Activated naive CD4-positive, alpha-beta T cell (primary cell): Measurements from ENCODE around the gene TUT1.
"Not testable (repeated sequence)": the region's sequence is repeated elsewhere in the genome, so short reads cannot be mapped to it uniquely, and the experiment has no call there.

Experiments
- DNase-seq, 4 experiments: peaks; one replicate each; lab custom pipeline; 2025; lab: John Stamatoyannopoulos, UW

Gene TUT1

DNA sequence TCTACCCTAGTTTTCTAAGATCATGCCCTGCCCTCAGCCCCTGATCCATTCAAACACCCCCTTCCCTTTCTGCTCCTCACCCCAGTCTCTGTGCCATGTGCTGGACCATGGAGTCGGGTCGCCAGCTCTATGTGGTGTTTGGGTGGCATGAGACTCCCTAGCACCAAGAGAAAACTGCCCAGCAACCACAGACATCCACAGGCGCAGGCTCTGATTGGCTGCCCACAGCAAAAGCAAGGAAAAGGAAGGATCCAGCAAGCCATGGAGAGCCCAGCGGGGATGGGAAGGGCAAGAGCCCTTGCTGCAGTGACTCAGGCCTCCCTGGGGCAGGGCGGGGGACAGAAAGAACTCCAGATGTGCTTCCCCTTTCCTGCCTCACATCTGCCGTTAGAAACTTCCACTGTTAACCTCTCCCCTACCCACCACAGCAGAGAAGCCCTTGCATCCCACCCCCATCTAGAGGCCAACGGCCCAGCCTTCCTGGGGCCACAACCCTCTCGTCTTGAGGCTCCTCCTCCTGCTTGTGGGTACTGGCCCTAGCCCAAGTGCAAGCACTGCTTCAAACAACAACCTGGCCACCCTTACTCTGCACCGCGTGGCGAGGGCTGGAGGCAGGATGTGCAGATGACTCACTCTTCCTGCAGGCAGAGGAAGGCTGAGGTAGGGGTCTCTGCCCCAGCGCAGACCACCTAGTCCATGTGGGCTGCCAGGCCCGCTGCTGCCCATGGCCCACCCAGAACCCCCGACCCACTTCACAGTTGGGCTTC, 35.0 kb downstream of the TUT1 start:
- DNase-seq = peak in 2 of 4 experiments; percentile 64 to 73

DNA sequence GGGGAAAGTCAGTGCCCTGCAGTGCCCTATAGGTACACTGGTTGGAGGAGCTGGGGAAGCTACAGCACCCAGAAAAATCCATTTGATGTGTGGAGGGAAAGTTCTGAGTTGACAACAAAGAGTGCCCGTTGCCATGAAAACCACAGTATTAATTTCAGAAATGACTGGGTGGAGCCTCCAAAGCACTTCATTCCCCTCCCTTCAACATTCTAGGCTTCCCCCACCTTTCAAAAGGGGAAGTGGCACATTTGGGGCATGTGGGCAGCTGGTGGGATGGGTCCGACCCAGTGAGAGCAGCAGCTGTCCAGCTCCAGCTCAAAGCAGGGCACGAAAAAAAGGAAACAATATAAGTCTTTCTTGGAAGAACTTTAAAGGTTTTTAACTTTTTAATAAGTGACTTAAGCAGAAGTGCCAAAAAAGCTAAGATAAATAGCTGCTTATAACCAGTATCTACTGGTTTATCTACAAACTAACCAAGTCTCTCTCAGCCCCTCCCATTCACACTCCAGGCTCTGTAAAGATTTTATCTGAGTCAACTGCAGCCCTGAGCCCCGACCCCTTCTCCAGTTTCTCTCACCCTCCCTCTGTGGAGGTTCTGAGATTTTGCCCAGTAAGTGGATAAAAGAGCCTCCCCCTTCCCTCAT, 35.7 kb downstream of the TUT1 start:
- peak in 1 of 4 experiments; percentile 25 for DNase-seq

DNA sequence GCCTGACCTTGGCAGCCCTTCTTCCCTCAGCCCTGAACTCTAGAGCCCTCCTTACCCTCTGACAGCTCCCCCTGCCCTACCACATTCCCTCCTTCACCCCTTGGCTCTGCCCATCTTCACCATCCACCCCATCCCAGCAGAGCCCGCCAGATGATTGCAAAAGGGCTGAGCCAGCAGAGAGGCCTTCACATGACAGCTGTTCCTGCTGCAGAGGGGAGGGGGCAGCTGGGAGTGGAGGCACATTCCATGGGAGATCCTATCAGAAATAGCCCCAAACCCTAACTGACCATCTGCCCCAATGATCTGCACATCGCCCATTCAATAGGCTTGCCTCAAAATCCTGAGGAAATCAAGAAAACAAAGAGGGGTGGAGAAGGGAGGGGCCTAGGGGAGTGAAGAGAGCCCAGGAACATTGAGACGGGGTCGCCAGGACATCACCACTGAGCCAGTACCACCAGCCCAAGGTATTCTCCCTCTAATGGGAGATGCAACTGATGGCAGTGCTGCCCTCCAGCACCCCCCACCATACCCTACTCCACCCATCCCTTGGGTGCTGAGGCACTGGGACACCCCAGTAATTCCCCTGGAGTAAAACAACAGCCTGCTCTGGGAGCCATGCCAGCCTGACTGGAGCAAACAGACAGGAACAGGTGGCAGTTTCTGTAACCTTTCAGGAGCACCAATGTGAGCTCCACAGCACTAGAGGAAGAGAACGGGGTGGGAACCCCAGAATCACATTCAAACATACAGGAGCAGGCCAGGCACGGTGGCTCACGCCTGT, 36.7 kb downstream of the TUT1 start:
- DNase-seq = no peak

DNA sequence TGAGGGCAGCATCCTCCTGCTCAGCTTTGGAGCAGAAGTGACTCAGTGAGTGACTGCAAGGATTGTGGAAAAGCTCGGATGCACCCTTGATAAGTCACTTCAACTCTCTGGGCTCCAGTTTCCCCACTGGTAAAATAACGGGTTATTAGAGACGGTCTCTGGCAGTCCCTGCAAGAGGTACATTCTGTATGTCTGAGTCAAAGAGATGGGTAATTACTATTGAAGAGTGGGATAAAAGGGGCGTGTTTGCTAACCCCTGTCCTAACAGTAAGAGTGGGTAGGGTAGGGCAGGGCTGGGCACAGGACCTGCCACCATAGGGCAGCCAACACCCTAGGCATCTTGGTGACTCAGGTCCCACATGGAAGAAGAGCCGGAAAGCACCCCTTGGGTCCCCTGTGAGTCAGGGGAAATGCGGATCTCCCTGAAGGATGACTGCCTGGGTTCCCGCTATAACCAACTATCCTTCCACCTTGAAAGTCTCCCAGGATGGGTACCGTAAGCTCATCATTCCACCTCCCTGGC, 37.4 kb downstream of the TUT1 start:
- DNase-seq = no peak

DNA sequence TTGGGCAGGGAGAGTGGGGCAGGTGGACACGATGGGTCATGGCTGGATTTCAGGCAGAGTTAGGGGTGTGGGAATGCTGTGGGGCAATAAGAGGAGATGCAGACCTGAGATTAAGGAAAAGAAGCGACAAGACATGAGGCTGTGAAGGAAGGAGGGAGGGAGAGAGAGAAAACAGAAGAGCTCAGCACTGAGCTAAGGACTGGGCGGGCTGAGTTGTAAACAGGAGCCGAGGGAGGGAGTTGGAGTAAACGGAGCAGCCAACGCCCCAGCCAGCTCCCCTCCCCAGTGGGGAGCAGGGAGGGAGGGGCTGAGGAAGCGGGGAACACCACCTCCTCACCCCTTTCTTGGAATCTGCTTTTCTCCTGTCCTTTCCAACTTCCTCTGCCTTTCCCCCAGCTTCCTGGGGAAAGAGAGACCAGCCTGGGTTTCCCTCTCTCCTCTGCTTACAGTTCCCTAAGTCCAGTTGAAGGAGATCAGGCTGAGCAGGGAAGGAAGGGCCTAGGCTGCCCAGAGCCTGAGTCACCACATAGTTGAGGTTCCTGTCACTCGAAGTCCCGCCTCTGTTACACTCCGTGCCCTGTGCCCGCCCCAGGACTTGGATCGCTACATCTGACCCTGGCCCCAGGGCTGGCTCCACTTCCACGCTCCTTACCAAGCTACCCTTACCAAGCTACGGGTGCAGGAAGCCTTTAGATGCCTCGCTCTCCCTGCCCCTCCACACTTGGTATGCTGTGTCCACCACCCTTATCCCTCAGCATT, 38.1 kb downstream of the TUT1 start:
- DNase-seq = peak in 2 of 4 experiments; percentile 33 to 46

DNA sequence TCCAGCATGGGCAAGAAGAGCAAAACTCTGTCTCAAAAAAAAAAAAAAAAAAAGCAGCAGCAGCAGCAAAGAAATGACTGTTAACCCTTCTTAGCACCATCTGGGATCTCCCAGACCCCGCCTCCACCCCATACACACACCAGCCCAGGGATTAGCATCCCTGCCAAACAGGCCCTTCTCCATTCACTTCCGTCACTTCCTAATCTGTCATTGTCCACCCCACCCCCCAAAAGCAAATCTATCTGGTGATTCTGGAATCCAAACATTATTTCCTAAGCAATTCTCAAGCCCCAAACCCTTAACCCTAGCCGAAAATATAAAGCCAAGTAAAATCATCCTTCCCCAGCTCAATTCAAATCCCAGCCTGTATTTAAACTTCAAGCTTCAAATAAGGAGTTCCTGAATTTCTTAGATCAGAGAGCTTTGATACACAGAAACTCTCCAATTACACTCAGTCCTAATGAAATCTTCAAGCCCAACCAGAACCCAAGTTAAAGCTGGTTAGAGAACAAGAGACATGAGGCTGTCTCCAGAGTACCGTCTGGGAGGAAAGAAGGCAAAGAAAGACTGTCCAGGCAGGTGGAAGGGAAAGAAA, 38.7 kb downstream of the TUT1 start:
- DNase-seq = no peak

DNA sequence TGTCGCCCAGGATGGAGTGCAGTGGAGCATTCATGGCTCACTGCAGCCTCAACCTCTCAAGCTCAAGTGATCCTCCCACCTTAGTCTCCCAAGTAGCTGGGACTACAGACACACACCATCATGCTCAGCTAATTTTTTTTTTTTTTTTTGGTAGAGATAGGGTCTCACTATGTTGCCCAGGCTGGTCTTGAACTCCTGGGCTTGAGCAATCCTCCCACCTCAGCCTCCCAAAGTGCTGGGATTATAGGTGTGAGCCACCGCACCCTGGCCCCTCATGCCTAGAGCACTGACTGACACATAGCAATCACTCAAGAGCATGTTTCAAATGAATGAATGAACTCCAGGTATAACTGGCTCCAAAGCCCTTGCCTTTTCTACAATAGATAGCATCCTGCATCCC, 40.8 kb downstream of the TUT1 start:
- not testable (repeated sequence) for DNase-seq

DNA sequence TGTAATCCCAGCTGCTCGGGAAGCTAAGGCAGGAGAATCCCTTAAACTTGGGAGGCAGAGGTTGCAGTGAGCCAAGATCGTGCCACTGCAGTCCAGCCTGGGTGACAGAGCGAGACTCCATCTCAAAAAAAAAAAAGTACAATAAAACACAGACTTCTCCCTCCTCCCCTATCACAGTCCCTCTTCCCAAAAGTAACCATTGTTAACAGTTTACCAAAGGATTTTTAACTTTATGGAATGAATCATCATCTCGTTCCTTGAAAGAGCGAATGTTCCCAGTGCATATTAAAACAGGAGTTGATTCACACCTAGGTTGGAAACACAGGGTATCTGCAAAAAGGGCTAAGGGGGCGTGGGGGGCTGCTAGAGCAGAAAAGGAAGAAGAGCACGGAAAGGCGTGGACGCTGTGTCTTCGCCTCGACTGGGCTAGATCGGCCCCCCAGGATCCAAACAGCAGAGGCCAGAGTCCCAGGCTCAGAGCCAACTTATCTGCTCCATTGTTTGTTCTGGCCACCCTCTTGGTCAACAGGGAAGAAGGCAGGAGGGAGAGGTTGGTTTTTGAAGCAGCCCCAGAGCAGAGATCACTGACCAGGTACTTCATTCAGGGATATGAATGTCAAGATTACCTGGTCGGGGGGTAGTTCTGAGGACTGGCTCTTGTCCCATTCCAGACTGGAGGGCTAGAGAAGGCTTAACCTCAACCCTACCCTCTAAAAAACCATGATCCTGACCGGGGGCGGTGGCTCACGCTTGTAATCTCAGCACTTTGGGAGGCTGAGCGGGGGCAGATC, 42.6 kb downstream of the TUT1 start:
- DNase-seq = no peak

DNA sequence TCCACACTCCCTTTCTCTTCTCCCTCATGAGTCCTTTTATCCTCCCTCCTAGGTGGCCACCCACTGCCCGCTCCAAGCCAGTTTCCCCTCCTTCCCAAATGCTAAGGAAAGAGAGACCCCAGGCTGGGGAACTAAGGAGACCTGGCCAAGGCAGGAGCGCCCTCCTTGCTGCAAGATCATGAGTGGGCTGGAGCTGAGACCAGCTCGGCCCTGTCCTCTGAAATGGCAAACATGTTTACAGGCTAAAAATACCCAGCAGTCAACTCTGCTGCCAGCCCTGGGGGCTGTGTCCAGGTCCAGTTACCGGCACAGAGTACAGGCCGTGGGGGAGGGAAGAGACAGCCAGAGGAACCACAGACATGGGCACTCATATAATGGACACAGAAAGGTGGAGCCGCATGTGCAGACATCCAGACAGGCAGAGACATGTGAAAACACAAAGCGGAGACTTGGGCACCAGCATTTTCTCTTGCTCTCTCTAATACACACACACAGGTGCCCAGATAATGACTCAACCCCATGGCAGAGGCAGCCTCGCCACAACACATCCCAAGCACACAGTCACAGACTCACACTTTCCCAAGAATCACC, 43.5 kb downstream of the TUT1 start:
- no peak for DNase-seq

DNA sequence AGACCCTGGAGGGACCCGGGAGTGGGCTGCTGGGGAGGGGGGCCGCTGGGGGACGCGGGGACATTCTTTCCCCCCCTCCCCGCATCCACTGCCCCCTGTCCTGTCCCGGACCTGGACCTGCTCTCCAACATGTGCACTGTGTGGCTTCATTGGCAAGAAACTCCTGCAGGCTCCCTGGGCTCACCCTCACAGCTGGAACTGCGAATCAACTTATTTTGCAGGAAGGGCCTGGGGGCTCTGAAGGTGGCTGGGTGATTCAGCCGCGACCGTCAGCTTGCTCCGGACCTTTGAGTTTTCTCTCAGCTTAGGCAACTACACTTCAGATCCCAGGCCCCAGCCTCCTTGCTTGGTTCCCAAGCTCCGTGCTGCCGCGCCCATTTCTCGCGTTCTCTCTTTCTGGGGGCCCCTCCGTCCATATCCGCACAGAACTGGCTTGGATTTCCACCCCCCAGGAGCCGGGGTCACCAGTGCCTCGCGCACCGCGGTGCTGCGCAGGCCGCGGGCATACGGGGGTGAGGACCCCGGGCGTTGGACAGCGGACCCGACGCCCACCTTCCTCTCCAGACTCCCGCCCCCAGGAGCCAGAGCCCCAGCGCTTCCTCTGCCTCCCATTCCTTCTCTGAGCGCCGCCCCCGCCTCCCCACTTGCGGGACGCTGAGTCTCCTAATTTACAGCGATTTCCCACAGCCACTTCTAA, 44.2 kb downstream of the TUT1 start:
- no peak for DNase-seq

DNA sequence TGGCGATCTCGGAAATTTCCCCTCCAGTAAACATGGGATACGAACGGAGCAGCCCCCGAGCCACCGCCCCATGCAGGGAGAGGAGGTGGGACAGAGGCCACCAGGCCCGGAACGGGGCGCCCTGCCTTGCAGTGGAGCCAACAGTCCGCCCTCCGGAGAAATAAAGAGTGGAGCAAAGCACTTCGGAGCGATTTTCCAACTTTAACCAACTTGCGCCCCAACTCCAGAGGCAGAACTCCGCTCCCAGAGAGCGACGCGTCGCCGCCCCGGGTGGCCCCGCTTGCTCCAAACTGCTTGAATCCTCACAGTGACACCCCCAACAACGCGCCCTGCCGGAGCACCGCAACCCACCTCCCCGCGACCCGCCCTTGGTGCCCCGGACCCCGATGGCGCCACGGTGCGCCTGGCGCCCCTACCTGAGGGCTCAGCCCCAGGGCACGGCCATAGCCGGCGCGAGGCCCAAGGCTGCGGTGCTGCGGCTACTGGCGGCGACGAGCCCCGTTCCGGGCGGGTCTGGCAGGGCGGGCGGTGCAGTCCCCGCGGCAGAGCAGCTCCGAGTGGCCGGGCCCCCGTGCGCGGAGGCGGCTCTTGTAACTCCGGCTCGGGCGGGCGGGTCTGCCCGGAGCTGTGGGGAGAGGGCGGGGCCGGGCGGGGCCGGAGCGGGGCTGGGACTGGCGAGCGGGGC, 44.9 kb downstream of the TUT1 start, which contains the start of gene AHNAK:
Gene AHNAK, minus strand, starts transcription at position 563 of the 685 bp plus-strand sequence. CDS start 10,708 bp downstream, outside the sequence.
- peak in 2 of 4 experiments; percentile 37 to 51 for DNase-seq

DNA sequence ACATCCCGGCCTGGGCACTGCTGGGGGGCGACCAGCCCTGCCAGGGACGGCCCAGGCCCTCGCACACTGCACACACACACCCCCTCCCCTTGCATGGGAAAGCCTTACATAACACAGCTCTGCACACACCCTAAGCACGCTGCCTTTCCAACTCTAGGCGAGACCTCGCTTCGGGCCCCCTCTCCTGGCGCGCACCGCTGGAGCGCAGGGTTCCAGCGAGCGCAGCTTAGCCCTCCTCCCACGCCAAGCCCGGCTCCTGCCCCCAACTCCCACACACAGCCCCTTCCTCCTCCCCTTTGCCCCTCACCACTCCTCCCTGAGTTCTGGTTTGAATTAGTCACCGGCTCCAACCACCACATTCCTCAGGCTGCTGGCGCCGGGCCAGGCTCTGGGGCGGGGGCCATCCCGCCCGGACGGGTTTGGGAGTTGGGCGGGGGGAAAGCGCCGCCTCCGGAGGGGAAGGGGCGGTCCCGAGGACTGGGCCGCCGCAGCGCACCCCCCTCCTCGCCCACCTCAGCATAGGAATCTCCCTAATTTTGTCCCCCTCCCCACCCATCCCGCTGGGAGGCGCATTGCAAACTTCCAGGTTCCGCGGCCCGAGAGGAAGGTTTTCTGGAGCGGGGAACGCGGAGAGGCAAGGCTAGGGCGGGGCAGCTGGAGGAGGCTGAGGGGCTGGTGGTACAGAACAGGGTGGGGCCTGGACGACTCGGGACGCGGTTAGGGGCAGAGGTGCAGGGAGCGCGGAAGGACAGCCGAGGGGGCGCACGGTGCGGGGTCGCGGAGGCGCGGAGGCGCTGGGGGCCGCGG, 45.7 kb downstream of the TUT1 start:
- DNase-seq = peak in 1 of 4 experiments; percentile 37

DNA sequence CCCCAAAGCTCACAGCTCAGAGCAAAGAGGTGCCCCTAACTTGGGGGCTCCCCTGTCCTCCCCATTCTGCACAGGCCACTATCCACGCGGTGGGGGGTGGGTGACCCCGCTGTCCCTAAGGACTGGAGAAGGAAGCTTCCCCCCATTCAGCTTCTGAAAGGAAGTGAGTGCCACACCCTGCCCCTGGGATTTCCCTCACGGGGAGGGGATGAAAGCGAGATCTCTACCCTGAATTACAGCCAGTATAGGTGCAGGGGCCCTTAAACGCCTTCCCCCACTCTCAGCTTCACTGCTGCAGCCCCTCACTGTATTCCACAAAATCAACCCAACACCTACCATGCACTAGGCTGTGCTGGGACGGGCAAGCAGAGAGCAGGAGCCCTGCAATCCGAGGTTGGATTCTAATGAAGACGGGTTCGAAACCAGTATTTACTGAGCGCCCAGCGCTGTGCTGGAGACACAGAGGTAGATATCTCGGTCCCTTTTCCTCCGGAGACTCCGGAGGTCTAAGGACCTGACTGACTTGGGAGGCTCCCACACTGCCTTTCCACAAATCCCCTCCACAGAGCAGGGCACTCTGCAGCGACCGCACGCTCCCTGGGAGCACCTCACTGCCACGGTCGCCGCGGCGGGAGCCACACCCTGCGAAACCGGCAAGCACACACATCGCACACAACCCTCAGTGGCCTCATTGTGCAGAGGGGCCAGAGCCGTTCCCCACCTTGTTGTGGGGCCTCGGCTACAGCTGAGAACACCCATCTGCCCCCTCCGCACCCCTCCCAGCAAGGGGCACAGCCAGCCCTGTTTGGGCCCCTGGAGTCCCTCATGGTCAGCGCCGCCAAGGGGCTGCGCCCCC, 46.5 kb downstream of the TUT1 start:
- no peak for DNase-seq

DNA sequence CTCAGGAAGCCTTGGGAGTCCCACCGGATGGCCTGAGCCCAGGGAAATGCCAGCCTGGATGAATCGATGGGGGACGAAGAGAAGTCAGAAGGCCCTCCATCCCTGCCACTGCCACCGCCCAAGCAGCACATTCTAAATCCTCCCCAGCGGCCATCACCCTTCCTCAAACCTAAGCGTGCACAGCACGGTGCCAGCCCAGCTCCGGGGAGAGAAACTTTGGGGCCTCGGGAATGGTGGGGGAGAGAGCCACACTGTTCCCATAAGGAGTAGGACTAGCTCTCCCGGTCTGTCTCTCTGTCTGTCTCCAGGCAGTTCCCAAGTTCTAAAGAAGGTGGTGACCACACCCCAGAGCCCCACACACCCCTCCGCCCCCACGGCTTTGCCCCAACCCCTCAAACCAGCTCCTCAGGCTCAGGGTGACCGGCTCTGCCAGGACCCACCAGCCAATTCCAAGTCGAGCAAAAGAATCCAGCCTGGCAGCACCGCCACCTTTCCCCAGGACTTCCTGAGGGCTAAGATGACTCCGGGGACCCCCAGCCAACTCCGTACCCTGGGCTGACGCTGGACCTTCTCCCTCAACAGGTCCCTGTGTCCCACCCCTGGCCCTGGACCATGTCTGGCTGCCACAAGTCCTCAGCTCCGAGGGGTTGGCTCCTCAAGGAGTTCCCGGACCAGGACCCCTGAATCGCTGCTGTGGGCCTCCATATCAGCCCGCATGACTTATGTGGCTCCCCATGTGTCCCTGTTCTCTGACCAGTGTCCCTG, 47.5 kb downstream of the TUT1 start:
- DNase-seq = no peak

DNA sequence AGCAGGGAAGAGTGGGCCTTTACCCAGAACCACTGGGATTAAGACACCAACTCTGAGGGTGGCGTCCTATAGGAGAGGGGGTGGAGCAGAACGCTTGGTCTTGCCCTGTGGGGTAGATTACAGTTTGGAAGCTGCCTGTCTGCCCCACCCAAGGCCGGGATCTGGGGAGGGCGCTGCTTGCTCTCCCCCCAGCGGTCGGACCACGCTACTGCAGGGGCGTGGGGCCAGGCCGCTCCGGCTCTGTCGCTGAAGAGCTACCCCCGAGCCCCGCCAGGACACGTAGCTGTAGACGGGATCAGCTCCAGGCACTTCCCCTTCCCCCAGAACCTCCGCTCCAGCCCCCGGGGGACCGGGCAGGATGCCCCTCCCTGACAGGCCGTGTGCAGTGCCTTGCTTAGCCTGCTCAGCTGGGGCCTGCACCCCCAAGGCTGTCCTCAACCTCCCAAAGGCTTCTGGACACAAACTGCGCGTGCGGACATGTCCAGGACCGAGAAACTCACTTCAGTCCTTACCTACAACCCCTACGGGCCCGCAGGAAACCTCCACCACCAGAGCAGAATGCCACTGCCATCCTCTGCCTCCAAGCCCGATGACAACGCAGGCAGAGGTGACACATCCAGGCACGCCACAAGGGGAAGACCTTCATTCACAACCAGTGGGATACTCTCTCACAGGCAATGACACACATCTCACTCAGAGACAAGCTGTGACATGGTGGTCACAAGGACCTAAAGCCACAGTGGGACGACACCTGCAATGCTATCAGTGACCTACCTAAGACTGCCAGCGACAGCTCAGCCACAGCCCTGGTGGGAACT, 48.4 kb downstream of the TUT1 start:
- peak; percentile 37 to 67 (median 50) for DNase-seq
